ENCODE data around the gene C3orf20. TPM values are rescaled to one million over a fixed set of nuclear protein-coding genes. Genes with fewer than 3 reads are reported as not detected.

Gene C3orf20
- not detected in 2 replicates for total RNA-seq (2014; rRNA removed; shearing (Covaris generic); ENCODE audit: low replicate concordance)

DNA sequence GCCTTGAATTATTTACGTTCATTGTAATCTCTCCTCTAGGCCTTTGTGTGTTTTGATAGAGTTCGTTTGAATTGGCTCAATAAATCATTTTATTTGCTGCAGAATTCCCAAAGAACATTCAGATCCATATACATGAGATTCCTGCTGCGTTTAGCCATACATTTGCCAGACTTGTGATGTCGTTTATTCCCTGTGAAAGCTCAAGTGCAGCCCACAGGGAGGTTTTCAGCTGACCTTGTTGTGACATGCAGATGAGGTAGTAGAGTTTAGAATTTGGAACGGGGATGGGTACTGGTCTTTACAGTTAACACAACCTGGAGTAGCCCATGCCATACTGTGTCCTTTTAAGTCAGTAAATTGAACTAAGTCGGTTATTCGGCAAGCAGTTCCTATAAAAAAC lies at the start of gene C3orf20:
C3orf20 (plus strand) TSS at position 301 of the 400 bp plus-strand sequence. CDS start 7,573 bp downstream, outside the sequence.
- DNase-seq, result no peak
- H3K9me2 ChIP-seq (replicated peaks; ENCODE audit: insufficient read depth, low read length), result no peaks in the 10 kb centered on the region
- H2AFZ ChIP-seq (ENCODE audit: low read length), result no peak within 1 kb of the TSS
- H3K27ac ChIP-seq (ENCODE audit: low read length), result no peak within 1 kb of the TSS
- H3K27me3 ChIP-seq (ENCODE audit: low read length), result no peaks in the 10 kb centered on the region
- H3K4me3 ChIP-seq (ENCODE audit: low read length), result no peak within 1 kb of the TSS
- no peaks in the 10 kb centered on the region for H3K79me2 ChIP-seq (ENCODE audit: low read length)
- no peaks in the 10 kb centered on the region for H4K20me1 ChIP-seq (ENCODE audit: insufficient read depth, low read depth, low read length)
- no peak within 1 kb of the TSS for H3K4me2 ChIP-seq (ENCODE audit: low read depth, low read length, poor library complexity, severe bottlenecking)
- no peak within 1 kb of the TSS for H3K9ac ChIP-seq (ENCODE audit: low read length)
- peaks cover 27% of the 10 kb centered on the region for H3K36me3 ChIP-seq (ENCODE audit: insufficient read depth, low read length)
- H3K9me3 ChIP-seq (ENCODE audit: low read length), result peaks cover 6% of the 10 kb centered on the region
- no peaks in the 10 kb centered on the region for H3K4me1 ChIP-seq (ENCODE audit: low read length)

DNA sequence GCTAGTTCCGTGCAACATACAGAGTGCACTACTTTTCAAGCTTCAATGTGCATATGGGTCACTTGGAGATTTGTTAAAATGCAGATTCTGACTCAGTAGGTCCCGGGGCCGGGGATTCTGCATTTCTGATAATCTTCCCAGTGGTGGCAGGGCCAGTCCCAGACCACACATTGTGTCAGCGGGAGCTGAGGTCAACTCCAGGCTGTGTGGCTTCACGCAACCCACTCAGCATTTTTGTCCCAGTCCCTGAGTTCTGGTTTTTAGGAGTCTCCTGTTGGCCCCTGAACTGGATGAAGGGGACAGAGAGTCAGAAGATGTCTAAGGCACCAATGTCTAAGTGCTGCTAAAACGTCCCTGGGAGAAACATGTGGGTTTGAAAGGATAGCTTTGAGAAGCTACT lies 49.5 kb upstream of the C3orf20 start:
- Histone ChIP-seq H3K9ac (ENCODE audit: low read length) (no peak overlapping the region), H3K4me2 (ENCODE audit: low read depth, low read length, poor library complexity, severe bottlenecking) (no peak overlapping the region), H3K79me2 (ENCODE audit: low read length) (no peaks in the 10 kb centered on the region), H3K27ac (ENCODE audit: low read length) (no peak overlapping the region), H3K9me2 (replicated peaks; ENCODE audit: insufficient read depth, low read length) (no peaks in the 10 kb centered on the region), H3K36me3 (ENCODE audit: insufficient read depth, low read length) (no peaks in the 10 kb centered on the region), H3K4me3 (ENCODE audit: low read length) (no peak overlapping the region), H2AFZ (ENCODE audit: low read length) (no peak overlapping the region), H3K9me3 (ENCODE audit: low read length) (no peaks in the 10 kb centered on the region), H3K27me3 (ENCODE audit: low read length) (no peaks in the 10 kb centered on the region), H3K4me1 (ENCODE audit: low read length) (no peaks in the 10 kb centered on the region), H4K20me1 (ENCODE audit: insufficient read depth, low read depth, low read length) (no peaks in the 10 kb centered on the region)
- no peak for DNase-seq

DNA sequence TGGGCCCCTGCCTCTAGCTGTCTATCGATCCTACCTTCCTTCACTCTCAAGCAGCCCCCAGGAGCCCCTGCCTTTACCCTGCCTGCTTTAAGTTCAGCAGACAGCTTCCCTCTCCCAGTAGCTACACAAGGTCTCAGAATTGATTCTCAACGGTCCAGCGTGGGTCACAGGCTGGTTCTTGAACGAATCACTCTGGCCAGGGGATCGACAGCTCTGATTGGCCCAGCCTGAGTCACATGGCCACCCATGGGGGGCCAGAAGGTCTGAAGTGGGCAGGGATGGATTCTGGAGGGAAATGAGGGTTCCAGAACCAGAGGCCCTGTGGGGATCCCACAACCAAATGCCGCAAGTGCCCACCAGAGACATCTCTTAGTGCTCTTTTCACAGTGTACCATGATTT lies 47.1 kb upstream of the C3orf20 start:
- Histone ChIP-seq H3K36me3 (ENCODE audit: insufficient read depth, low read length) (no peaks in the 10 kb centered on the region), H2AFZ (ENCODE audit: low read length) (no peak overlapping the region), H3K27ac (ENCODE audit: low read length) (no peak overlapping the region), H3K79me2 (ENCODE audit: low read length) (no peaks in the 10 kb centered on the region), H3K4me1 (ENCODE audit: low read length) (no peaks in the 10 kb centered on the region), H3K9me2 (replicated peaks; ENCODE audit: insufficient read depth, low read length) (no peaks in the 10 kb centered on the region), H3K4me3 (ENCODE audit: low read length) (no peak overlapping the region), H3K9me3 (ENCODE audit: low read length) (no peaks in the 10 kb centered on the region), H3K4me2 (ENCODE audit: low read depth, low read length, poor library complexity, severe bottlenecking) (no peak overlapping the region), H4K20me1 (ENCODE audit: insufficient read depth, low read depth, low read length) (no peaks in the 10 kb centered on the region), H3K27me3 (ENCODE audit: low read length) (no peaks in the 10 kb centered on the region), H3K9ac (ENCODE audit: low read length) (no peak overlapping the region)
- DNase-seq, result peak; percentile 9

DNA sequence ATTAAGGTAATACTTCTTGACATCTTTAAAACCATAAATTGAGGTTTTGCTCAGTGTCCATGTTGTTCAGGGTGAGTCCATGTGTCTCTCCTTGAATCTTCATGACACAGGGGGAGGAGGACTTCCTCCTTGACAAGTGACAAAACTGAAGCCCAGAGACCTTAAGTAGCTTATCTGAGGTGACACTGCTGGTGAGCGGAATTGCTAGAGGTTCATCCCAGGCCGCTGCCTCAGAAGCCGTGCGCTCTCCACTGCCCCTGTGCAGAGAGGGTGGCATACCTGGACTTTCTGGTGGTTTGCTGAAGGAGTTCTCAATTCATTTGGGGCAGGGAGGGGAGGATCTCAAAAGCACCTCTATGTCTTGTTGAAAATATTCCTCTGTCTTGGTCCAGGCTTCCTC lies 46.5 kb upstream of the C3orf20 start:
- Histone ChIP-seq H3K4me1 (ENCODE audit: low read length) (no peaks in the 10 kb centered on the region), H3K9me3 (ENCODE audit: low read length) (no peaks in the 10 kb centered on the region), H3K79me2 (ENCODE audit: low read length) (no peaks in the 10 kb centered on the region), H3K9ac (ENCODE audit: low read length) (no peak overlapping the region), H3K27ac (ENCODE audit: low read length) (no peak overlapping the region), H4K20me1 (ENCODE audit: insufficient read depth, low read depth, low read length) (no peaks in the 10 kb centered on the region), H2AFZ (ENCODE audit: low read length) (no peak overlapping the region), H3K36me3 (ENCODE audit: insufficient read depth, low read length) (no peaks in the 10 kb centered on the region), H3K4me3 (ENCODE audit: low read length) (no peak overlapping the region), H3K9me2 (replicated peaks; ENCODE audit: insufficient read depth, low read length) (no peaks in the 10 kb centered on the region), H3K4me2 (ENCODE audit: low read depth, low read length, poor library complexity, severe bottlenecking) (no peak overlapping the region), H3K27me3 (ENCODE audit: low read length) (no peaks in the 10 kb centered on the region)
- no peak for DNase-seq

DNA sequence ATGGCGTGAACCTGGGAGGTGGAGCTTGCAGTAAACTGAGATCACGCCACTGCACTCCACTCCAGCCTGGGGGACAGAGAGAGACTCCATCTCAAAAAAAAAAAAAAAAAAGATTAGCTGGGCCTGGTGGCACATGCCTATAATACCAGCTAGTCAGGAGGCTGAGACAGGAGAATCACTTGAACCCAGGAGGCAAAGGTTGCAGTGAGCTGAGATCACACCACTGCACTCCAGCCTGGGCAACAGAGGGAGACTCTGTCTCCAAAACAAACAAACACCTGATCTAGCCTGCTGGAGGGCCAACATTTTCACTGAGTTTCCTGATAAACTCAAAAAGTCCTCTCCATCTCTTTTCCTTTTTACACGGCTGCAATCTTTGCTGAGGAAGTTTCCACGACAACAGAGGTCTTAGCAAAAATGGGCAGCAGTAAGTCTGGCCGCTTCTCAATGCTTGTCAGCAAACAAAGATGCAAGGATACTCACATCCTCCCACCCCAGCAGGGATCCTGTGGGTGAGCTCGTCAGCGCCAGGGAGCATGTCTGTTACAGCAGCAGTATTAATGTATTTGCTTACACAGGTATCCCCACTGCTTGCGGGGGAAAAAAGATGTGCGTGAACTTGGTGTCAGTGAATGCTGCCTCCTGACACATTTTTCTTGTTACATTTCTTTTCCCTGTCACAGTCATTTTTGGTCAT lies 44.4 kb upstream of the C3orf20 start:
- no peaks in the 10 kb centered on the region for H4K20me1 ChIP-seq (ENCODE audit: insufficient read depth, low read depth, low read length)
- H3K79me2 ChIP-seq (ENCODE audit: low read length), result no peaks in the 10 kb centered on the region
- no peak overlapping the region for H3K27ac ChIP-seq (ENCODE audit: low read length)
- H3K27me3 ChIP-seq (ENCODE audit: low read length), result no peaks in the 10 kb centered on the region
- DNase-seq, result no peak
- H3K4me3 ChIP-seq (ENCODE audit: low read length), result no peak overlapping the region
- no peaks in the 10 kb centered on the region for H3K36me3 ChIP-seq (ENCODE audit: insufficient read depth, low read length)
- H2AFZ ChIP-seq (ENCODE audit: low read length), result no peak overlapping the region
- H3K4me1 ChIP-seq (ENCODE audit: low read length), result no peaks in the 10 kb centered on the region
- H3K9ac ChIP-seq (ENCODE audit: low read length), result no peak overlapping the region
- H3K9me3 ChIP-seq (ENCODE audit: low read length), result no peaks in the 10 kb centered on the region
- no peak overlapping the region for H3K4me2 ChIP-seq (ENCODE audit: low read depth, low read length, poor library complexity, severe bottlenecking)
- H3K9me2 ChIP-seq (replicated peaks; ENCODE audit: insufficient read depth, low read length), result no peaks in the 10 kb centered on the region

DNA sequence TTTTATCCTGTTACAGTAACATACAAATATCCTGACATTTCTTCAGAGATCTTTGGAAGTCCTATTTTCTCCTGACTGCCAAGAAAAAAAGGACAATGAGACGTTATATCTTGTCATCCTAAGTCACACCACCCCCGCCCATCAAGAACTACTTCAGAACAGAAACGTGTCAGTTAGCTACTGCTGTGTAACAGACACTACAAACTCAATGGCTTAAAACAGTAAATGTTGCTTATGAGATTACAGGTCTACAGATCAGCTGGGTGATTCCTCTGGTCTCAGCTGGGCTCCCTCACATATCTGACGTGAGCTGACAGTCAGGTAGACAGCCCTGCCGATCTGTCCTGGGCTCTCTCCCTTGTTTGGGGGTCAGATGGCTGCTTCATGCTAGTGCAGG lies 43.8 kb upstream of the C3orf20 start:
- no peaks in the 10 kb centered on the region for H3K27me3 ChIP-seq (ENCODE audit: low read length)
- H3K9ac ChIP-seq (ENCODE audit: low read length), result no peak overlapping the region
- H3K4me1 ChIP-seq (ENCODE audit: low read length), result no peaks in the 10 kb centered on the region
- H4K20me1 ChIP-seq (ENCODE audit: insufficient read depth, low read depth, low read length), result no peaks in the 10 kb centered on the region
- no peaks in the 10 kb centered on the region for H3K9me2 ChIP-seq (replicated peaks; ENCODE audit: insufficient read depth, low read length)
- no peak overlapping the region for H2AFZ ChIP-seq (ENCODE audit: low read length)
- no peak overlapping the region for H3K4me3 ChIP-seq (ENCODE audit: low read length)
- H3K27ac ChIP-seq (ENCODE audit: low read length), result no peak overlapping the region
- no peaks in the 10 kb centered on the region for H3K36me3 ChIP-seq (ENCODE audit: insufficient read depth, low read length)
- no peaks in the 10 kb centered on the region for H3K79me2 ChIP-seq (ENCODE audit: low read length)
- H3K9me3 ChIP-seq (ENCODE audit: low read length), result no peaks in the 10 kb centered on the region
- no peak for DNase-seq
- H3K4me2 ChIP-seq (ENCODE audit: low read depth, low read length, poor library complexity, severe bottlenecking), result no peak overlapping the region

DNA sequence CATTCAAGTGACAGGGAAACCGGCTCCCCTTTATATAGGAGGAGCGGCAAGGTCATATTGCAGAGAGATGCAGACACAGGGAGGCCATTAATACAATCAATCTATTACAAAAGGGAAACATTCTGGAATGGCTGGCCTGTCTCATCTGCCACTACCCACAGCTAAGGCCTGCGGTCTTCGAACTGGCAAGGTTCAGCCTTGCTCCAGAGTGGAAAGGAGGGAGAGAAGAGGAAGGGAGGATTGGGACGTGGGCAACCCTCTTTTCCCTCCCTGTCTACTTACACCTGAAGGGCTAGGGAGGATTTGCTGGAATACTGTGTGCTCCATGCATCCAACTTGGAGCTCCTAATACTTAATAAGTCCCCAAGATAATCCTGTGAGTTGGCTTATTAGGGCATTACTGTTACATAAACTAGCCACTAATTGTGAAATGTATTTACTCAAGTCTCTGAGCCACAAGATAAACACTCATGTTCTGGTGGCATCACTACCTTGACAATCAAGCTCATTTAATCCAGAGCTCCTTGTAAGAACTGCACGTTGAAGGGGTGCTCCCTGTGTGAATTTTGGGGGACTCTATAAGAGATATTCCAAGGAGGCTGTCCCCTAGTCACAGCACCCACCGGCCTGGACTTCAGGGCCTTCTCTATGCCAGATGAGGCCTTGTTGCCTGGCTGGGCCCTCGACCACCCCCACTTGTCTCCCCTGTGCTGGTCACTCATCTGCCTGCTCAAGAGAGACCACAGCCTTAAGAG lies 43.1 kb upstream of the C3orf20 start:
- Histone ChIP-seq H3K79me2 (ENCODE audit: low read length) (no peaks in the 10 kb centered on the region), H3K4me2 (ENCODE audit: low read depth, low read length, poor library complexity, severe bottlenecking) (no peak overlapping the region), H3K27ac (ENCODE audit: low read length) (no peak overlapping the region), H2AFZ (ENCODE audit: low read length) (no peak overlapping the region), H4K20me1 (ENCODE audit: insufficient read depth, low read depth, low read length) (no peaks in the 10 kb centered on the region), H3K9me3 (ENCODE audit: low read length) (no peaks in the 10 kb centered on the region), H3K9ac (ENCODE audit: low read length) (no peak overlapping the region), H3K9me2 (replicated peaks; ENCODE audit: insufficient read depth, low read length) (no peaks in the 10 kb centered on the region), H3K4me3 (ENCODE audit: low read length) (no peak overlapping the region), H3K4me1 (ENCODE audit: low read length) (no peaks in the 10 kb centered on the region), H3K36me3 (ENCODE audit: insufficient read depth, low read length) (no peaks in the 10 kb centered on the region), H3K27me3 (ENCODE audit: low read length) (no peaks in the 10 kb centered on the region)
- no peak for DNase-seq

DNA sequence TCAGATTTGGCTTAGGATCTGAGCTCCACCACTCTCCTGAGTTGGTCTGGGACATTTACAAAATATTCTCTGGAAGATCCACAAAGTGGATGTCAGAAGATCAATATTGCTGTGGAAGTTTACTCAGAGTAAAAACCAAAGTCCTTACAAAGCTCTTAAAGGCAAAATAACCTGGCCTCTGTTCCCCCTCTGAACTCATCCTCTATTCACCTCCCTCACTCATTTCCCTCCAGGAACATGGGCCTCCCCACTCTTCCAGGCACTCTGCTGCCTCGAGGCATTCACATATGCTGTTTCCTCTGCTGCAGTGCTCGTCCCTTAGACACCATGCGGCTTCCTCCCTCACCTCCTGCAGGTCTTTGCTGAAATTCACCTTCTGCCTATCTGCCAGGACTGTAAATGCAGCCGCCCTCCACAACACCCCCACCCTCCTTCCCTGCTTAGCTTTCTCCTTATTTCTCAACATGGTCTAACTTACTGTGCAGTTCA lies 42.5 kb upstream of the C3orf20 start:
- no peak overlapping the region for H3K27ac ChIP-seq (ENCODE audit: low read length)
- H3K36me3 ChIP-seq (ENCODE audit: insufficient read depth, low read length), result no peaks in the 10 kb centered on the region
- no peak overlapping the region for H3K4me2 ChIP-seq (ENCODE audit: low read depth, low read length, poor library complexity, severe bottlenecking)
- no peaks in the 10 kb centered on the region for H4K20me1 ChIP-seq (ENCODE audit: insufficient read depth, low read depth, low read length)
- DNase-seq, result no peak
- H3K9me2 ChIP-seq (replicated peaks; ENCODE audit: insufficient read depth, low read length), result no peaks in the 10 kb centered on the region
- H3K79me2 ChIP-seq (ENCODE audit: low read length), result no peaks in the 10 kb centered on the region
- H3K27me3 ChIP-seq (ENCODE audit: low read length), result no peaks in the 10 kb centered on the region
- H2AFZ ChIP-seq (ENCODE audit: low read length), result no peak overlapping the region
- no peaks in the 10 kb centered on the region for H3K9me3 ChIP-seq (ENCODE audit: low read length)
- no peak overlapping the region for H3K4me3 ChIP-seq (ENCODE audit: low read length)
- no peaks in the 10 kb centered on the region for H3K4me1 ChIP-seq (ENCODE audit: low read length)
- H3K9ac ChIP-seq (ENCODE audit: low read length), result no peak overlapping the region

Measured in Karpas-422 (cell line).